HepG2 (cell line): ENCODE results near the gene ST8SIA3. TPM values are rescaled to one million over a fixed set of nuclear protein-coding genes. Genes with fewer than 3 reads are reported as not detected.

Source experiments
- CBFB ChIP-seq: sonication (generic); formaldehyde crosslinking; IDR thresholded peaks from 2 replicates; pipeline ENCODE4 v1.4.0; 2020; ENCODE audit warnings: missing genetic modification reagents
- CREB1 ChIP-seq, 2 experiments: fragments of 450-650 bp in 1 of 2; IDR thresholded peaks; 2 replicates each; pipeline ENCODE4 v1.6.1; 2016 to 2017; ENCODE audit warnings: control low read depth in 1 of 2, mild to moderate bottlenecking in 1 of 2, missing compliant biosample characterization in 1 of 2, missing genetic modification characterization in 1 of 2
- EHMT2 ChIP-seq: fragments of 200-600 bp; sonication (generic); IDR thresholded peaks from 2 replicates; pipeline ENCODE4 v1.7.0; 2017; ENCODE audit warnings: antibody characterized with exemption, low read depth, low read length, borderline replicate concordance
- GLMP ChIP-seq: sonication (generic); formaldehyde crosslinking; IDR thresholded peaks from 2 replicates; pipeline ENCODE4 v1.9.0; 2021; ENCODE audit warnings: missing genetic modification reagents, mild to moderate bottlenecking, borderline replicate concordance
- HIC2 ChIP-seq: sonication (generic); formaldehyde crosslinking; IDR thresholded peaks from 2 replicates; pipeline ENCODE4 v1.9.0; 2022; ENCODE audit warnings: low read depth, missing genetic modification reagents
- KAT8 ChIP-seq: IDR thresholded peaks from 2 replicates; pipeline ENCODE4 v1.6.1; 2016; ENCODE audit warnings: missing genetic modification reagents, missing compliant biosample characterization
- KLF9 ChIP-seq: IDR thresholded peaks from 2 replicates; pipeline ENCODE4 v1.6.1; 2016; ENCODE audit warnings: low read depth
- MAF1 ChIP-seq: sonication (generic); formaldehyde crosslinking; IDR thresholded peaks from 2 replicates; pipeline ENCODE4 v1.5.0; 2020; ENCODE audit warnings: missing genetic modification reagents, borderline replicate concordance
- NR2C2 ChIP-seq: sonication (generic); formaldehyde crosslinking; IDR thresholded peaks from 2 replicates; pipeline ENCODE4 v1.4.0; 2020; ENCODE audit warnings: missing genetic modification reagents, mild to moderate bottlenecking, moderate library complexity, borderline replicate concordance
- PBX3 ChIP-seq: sonication (generic); formaldehyde crosslinking; IDR thresholded peaks from 2 replicates; pipeline ENCODE4 v1.8.1; 2023; ENCODE audit warnings: missing genetic modification reagents, inconsistent platforms, borderline replicate concordance
- REXO4 ChIP-seq: sonication (generic); formaldehyde crosslinking; IDR thresholded peaks from 2 replicates; pipeline ENCODE4 v1.8.0; 2022; ENCODE audit warnings: missing genetic modification reagents, mild to moderate bottlenecking, borderline replicate concordance
- SAP130 ChIP-seq: IDR thresholded peaks from 2 replicates; pipeline ENCODE4 v1.6.1; 2016; ENCODE audit warnings: low read depth
- SOX13 ChIP-seq, 3 experiments: fragments of 450-650 bp in 1 of 3; sonication (generic) in 1 of 3; formaldehyde crosslinking in 1 of 3; IDR thresholded peaks in 2 of 3; conservative IDR thresholded peaks in 1 of 3; 2 replicates each; pipeline versions ENCODE4 v1.5.0 to v1.6.1; 2016 to 2020; ENCODE audit warnings: antibody characterized with exemption in 1 of 3, mild to moderate bottlenecking in 1 of 3, missing compliant biosample characterization in 1 of 3, missing genetic modification reagents in 1 of 3, moderate library complexity in 1 of 3
- TAF15 ChIP-seq: fragments of 200-400 bp; formaldehyde crosslinking; IDR thresholded peaks from one replicate; pipeline ENCODE4 v1.6.1; 2018; ENCODE audit warnings: mild to moderate bottlenecking, low read depth, low read length; ENCODE audit not compliant: poor library complexity, severe bottlenecking
- ZBED4 ChIP-seq: sonication (generic); formaldehyde crosslinking; IDR thresholded peaks from 2 replicates; pipeline ENCODE4 v1.4.0; 2020; ENCODE audit warnings: missing genetic modification reagents, borderline replicate concordance
- ZBTB8A ChIP-seq: sonication (generic); formaldehyde crosslinking; IDR thresholded peaks from 2 replicates; pipeline ENCODE4 v1.4.0; 2020; ENCODE audit warnings: mild to moderate bottlenecking, low read depth, missing genetic modification reagents, borderline replicate concordance
- ZEB1 ChIP-seq: IDR thresholded peaks from 2 replicates; pipeline ENCODE4 v1.6.1; 2012; ENCODE audit warnings: mild to moderate bottlenecking, low read depth, inconsistent platforms; ENCODE audit not compliant: insufficient replicate concordance
- ZNF225 ChIP-seq: sonication (generic); formaldehyde crosslinking; IDR thresholded peaks from 2 replicates; pipeline ENCODE4 v1.4.0; 2020; ENCODE audit warnings: mild to moderate bottlenecking, missing genetic modification reagents
- ZNF430 ChIP-seq: sonication (generic); formaldehyde crosslinking; IDR thresholded peaks from 2 replicates; pipeline ENCODE4 v1.9.0; 2021; ENCODE audit warnings: mild to moderate bottlenecking, missing genetic modification reagents
- ZNF431 ChIP-seq: sonication (generic); formaldehyde crosslinking; IDR thresholded peaks from 2 replicates; pipeline ENCODE4 v1.9.0; 2022; ENCODE audit warnings: missing genetic modification reagents, low read depth, mild to moderate bottlenecking, borderline replicate concordance
- ZNF556 ChIP-seq: sonication (generic); formaldehyde crosslinking; IDR thresholded peaks from 2 replicates; pipeline ENCODE4 v1.4.0; 2020; ENCODE audit warnings: mild to moderate bottlenecking, missing genetic modification reagents, borderline replicate concordance
- polyA plus RNA-seq, 8 experiments: library from polyadenylated mRNA; depleted of rRNA in 3 of 8; stranded (reverse) in 7 of 8; unstranded in 1 of 8; fragments of >200 nt; fragmentation: Illumina TruSeq in 4 of 8; extraction: Trizol in 4 of 8; gene quantifications; 2 replicates each; pipeline versions ENCODE4 v1.2.1 to v1.2.3, GENCODE V29; 2011 to 2016; ENCODE audit warnings: low read depth in 4 of 8, missing spikeins in 1 of 8, mixed read lengths in 1 of 8; ENCODE audit not compliant: insufficient read depth in 1 of 8
- total RNA-seq, 5 experiments: library from RNA; depleted of rRNA; stranded (reverse); fragments of >200 nt; fragmentation: Illumina TruSeq; extraction: Trizol; gene quantifications; 2 replicates each; pipeline ENCODE4 v1.2.3, GENCODE V29; 2016; ENCODE audit warnings: low read depth in 1 of 5

The ST8SIA3 gene
- total and polyA plus RNA-seq, 2 of the 13 experiments (the other 11 are each of a cell fraction or from before 2014, with no cell fraction given): not detected

- TF ChIP-seq ZBED4 (CRISPR knock-in tag) (peak; percentile 82; the same call in 1 of the 2 replicates), MAF1 (CRISPR knock-in tag) (no peak), CBFB (CRISPR knock-in tag) (no peak), ZNF556 (CRISPR knock-in tag) (no peak), REXO4 (CRISPR knock-in tag) (no peak), GLMP (CRISPR knock-in tag) (no peak), ZEB1 (no peak), KAT8 (CRISPR knock-in tag) (no peak), KLF9 (CRISPR knock-in tag) (no peak), SAP130 (peak; percentile 29; the same call in 1 of the 2 replicates), ZNF431 (CRISPR knock-in tag) (no peak), EHMT2 (no peak), TAF15 (peak; percentile 9), ZNF225 (no peak), HIC2 (CRISPR knock-in tag) (no peak), PBX3 (peak; percentile 69; the same call in 1 of the 2 replicates), ZBTB8A (no peak), ZNF430 (peak; percentile 60; the same call in 1 of the 2 replicates), SOX13 (IDR thresholded peaks at IDR 0.05) (no peak), SOX13 (CRISPR knock-in tag; conservative IDR thresholded peaks at IDR 0.05 in 1 of 2, IDR thresholded peaks at IDR 0.05 in 1 of 2) (no peak), NR2C2 (no peak), CREB1 (IDR thresholded peaks at IDR 0.05) (no peak), CREB1 (CRISPR knock-in tag; IDR thresholded peaks at IDR 0.05) (no peak)
Measured at GRCh38 chr18:57353940-57354461, 1.6 kb downstream of the ST8SIA3 start (continued).
